Kidney epithelial cell (primary cell): ENCODE measurements around the gene DES. TPM values are rescaled to one million over a fixed set of nuclear protein-coding genes. Genes with fewer than 3 reads are reported as not detected.

ENCODE experiments used
- DNase-seq: peaks from one replicate; pipeline ENCODE4 v3.0.0-alpha.2; 2010; ENCODE audit warnings: low read depth
- H3K27me3 ChIP-seq: 2 replicates; pipeline ENCODE4 v1.6.0; 2011; ENCODE audit warnings: low read length; ENCODE audit not compliant: control insufficient read depth, insufficient read depth
- H3K36me3 ChIP-seq: 2 replicates; pipeline ENCODE4 v1.5.1; 2011; ENCODE audit warnings: low read length; ENCODE audit not compliant: control insufficient read depth, insufficient read depth
- H3K4me3 ChIP-seq: 2 replicates; pipeline ENCODE4 v1.5.1; 2011; ENCODE audit warnings: low read depth, mild to moderate bottlenecking, control low read depth, low read length
- CTCF ChIP-seq: IDR thresholded peaks from 2 replicates; pipeline ENCODE4 v1.5.1; 2011; ENCODE audit warnings: mild to moderate bottlenecking, moderate library complexity, low read length, control low read depth, inconsistent platforms; ENCODE audit not compliant: insufficient read depth, poor library complexity, severe bottlenecking
- total RNA-seq: library from RNA; depleted of rRNA; stranded (reverse); fragments of >200 nt; gene quantifications from 2 replicates; pipeline ENCODE4 v1.2.3, GENCODE V29; 2015

The DES gene
- total RNA-seq, 1 donor from 2014 or later = 0.79 TPM

GRCh38 chr2:219435701-219436100, 17.5 kb downstream of the DES start:
- Histone ChIP-seq H3K27me3 (peaks cover 24% of the 10 kb centered on the region), H3K36me3 (no peaks in the 10 kb centered on the region), H3K4me3 (no peak overlapping the region)
- TF ChIP-seq CTCF = no peak
- no peak for DNase-seq

GRCh38 chr2:219436491-219436890, 18.3 kb downstream of the DES start:
- peaks cover 24% of the 10 kb centered on the region for H3K27me3 ChIP-seq
- no peak for TF ChIP-seq CTCF
- no peaks in the 10 kb centered on the region for H3K36me3 ChIP-seq
- DNase-seq = no peak
- no peak overlapping the region for H3K4me3 ChIP-seq

GRCh38 chr2:219437141-219437540, 19.0 kb downstream of the DES start:
- H3K36me3 ChIP-seq = no peaks in the 10 kb centered on the region
- DNase-seq = no peak
- no peak overlapping the region for H3K4me3 ChIP-seq
- peaks cover 24% of the 10 kb centered on the region for H3K27me3 ChIP-seq
- TF ChIP-seq CTCF = no peak

GRCh38 chr2:219437690-219438206, 19.6 kb downstream of the DES start:
- Histone ChIP-seq H3K4me3 (no peak overlapping the region), H3K27me3 (peaks cover 24% of the 10 kb centered on the region), H3K36me3 (no peaks in the 10 kb centered on the region)
- TF ChIP-seq CTCF = no peak
- no peak for DNase-seq

- Histone ChIP-seq H3K27me3 (peaks cover 24% of the 10 kb centered on the region), H3K4me3 (no peak overlapping the region), H3K36me3 (no peaks in the 10 kb centered on the region)
- no peak for TF ChIP-seq CTCF
- no peak for DNase-seq
Observed at GRCh38 chr2:219438453-219438852, 20.3 kb downstream of the DES start.

GRCh38 chr2:219439506-219439905, 21.3 kb downstream of the DES start:
- Histone ChIP-seq H3K36me3 (no peaks in the 10 kb centered on the region), H3K4me3 (no peak overlapping the region), H3K27me3 (peaks cover 20% of the 10 kb centered on the region)
- no peak for TF ChIP-seq CTCF
- DNase-seq = no peak
